ENCODE results near the gene GDPD5. TPM values are rescaled to one million over a fixed set of nuclear protein-coding genes. Genes with fewer than 3 reads are reported as not detected.

GDPD5 gene
- total RNA-seq, 1 donor from 2014 or later: 8.4 TPM

- no peak for ATAC-seq
These were observed 86.7 kb downstream of the GDPD5 start for GRCh38 chr11:75439026-75439425.

DNA sequence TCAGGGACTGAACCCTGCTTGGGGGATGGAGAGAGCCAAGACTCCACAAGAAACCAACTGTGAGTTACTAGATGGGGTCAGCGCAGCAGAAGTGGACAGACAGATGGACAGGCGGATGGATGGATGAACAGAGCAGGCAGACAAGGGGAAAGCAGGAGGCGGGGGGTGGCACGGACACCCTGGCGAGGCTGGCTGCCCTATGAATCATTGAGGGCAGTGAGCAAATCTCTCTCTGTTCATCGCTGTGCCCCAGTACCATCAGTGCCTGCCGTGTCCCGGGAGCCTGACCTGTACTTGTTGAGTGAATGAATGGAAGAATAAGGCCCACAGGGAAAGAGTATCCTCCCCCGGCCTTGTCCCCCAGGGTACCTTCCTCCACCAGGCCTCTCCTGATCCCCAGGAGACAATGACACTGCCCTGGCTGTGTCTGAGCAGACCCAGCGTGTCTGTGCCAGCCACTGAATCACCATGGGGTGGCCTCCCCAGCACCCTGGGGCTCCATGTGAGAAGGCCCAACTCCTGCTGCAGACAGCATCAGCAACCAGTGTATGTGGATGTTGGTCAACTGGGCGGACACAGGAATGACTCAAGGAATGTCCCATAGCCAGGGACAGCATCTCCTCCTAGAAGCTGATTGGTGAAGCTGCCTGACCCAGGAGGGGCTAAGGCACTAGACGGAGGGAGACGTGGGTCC is 87.6 kb downstream of the GDPD5 start:
- ATAC-seq: no peak
- no peak for DNase-seq
- intact Hi-C loops (cut with micrococcal nuclease): no loop called here

More at GRCh38 chr11:75439026-75439425, 86.7 kb downstream of the GDPD5 start:
- DNase-seq: no peak
- intact Hi-C loops (cut with micrococcal nuclease): no loop called here

DNA sequence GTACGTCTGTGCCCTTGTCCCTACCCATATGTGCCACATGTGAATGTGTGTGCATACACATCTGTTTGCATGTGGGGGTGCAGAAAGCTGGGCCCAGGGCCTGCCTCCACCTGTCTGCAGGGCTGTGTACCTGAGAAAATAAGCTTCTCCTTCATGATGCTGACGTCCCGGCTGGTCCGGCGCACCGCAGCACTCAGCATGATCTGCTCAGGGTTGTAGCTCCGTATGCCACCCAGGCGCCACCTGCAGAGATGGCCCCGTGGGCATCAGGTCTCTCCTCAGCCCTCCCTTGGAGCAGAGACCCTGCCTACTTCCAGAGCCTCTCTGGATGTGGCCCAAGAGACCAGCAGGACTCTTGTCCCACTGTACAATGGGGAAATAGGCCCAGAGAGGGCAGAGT is 88.9 kb downstream of the GDPD5 start:
- no peak for ATAC-seq
- intact Hi-C loops (cut with micrococcal nuclease): no loop called here
- no peak for DNase-seq

DNA sequence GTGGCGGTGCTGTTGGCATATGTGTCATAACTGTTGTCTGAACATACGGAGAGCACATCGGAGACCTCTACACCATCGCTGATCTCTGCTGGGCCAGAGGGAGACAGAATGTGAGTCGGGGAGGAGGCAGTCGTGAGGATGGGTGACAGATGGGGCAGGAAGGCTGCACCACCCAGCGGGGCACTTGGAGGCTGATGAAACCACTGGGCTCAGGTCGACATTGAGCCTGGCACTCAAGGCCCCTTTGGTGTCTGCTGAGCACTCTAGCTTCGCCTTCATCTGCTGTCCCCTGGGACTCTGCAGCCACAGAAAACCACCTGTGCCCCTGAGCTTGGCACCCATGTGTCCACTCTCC is 90.2 kb downstream of the GDPD5 start:
- ATAC-seq (no peak), DNase-seq (no peak)
- intact Hi-C loops (cut with micrococcal nuclease): no loop called here

- no peak for ATAC-seq
- no peak for DNase-seq
- intact Hi-C loops (cut with micrococcal nuclease): no loop called here
These were observed 90.7 kb downstream of the GDPD5 start for GRCh38 chr11:75434886-75435570.

DNA sequence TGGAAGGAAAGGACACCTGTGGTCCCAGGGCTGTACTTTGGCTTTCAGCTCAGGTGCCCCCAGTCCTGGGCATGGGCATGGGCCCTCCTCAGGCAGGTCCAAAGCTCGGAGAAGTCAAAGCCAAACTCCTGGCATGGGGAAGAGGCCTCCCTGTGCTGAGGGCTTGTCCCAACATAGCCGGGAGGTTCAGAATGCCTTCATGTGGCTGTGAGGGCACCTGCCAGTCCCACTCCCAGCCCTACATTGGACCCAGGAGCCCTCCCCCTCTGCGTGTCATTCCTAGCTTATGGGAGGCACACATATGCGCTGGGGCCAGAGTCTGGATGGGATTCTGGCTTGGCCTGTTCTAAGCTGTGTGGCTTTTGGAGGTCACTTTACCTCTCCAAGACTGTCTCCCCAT is 91.7 kb downstream of the GDPD5 start:
- DNase-seq (no peak), ATAC-seq (no peak)
- intact Hi-C loops (cut with micrococcal nuclease): no loop called here

GRCh38 chr11:75433443-75433842 is 92.3 kb downstream of the GDPD5 start:
- DNase-seq: no peak

GRCh38 chr11:75432911-75433321 is 92.8 kb downstream of the GDPD5 start, which contains the start of gene KLHL35:
Gene KLHL35, minus strand, starts transcription at chr11:75433203. Its CDS starts 2,574 bp downstream, at chr11:75430629.
- DNase-seq: no peak
- intact Hi-C loops (cut with micrococcal nuclease): no loop called here
- no peak for ATAC-seq

More at GRCh38 chr11:75433443-75433842, 92.3 kb downstream of the GDPD5 start:
- intact Hi-C loops (cut with micrococcal nuclease): no loop called here
- no peak for ATAC-seq

DNA sequence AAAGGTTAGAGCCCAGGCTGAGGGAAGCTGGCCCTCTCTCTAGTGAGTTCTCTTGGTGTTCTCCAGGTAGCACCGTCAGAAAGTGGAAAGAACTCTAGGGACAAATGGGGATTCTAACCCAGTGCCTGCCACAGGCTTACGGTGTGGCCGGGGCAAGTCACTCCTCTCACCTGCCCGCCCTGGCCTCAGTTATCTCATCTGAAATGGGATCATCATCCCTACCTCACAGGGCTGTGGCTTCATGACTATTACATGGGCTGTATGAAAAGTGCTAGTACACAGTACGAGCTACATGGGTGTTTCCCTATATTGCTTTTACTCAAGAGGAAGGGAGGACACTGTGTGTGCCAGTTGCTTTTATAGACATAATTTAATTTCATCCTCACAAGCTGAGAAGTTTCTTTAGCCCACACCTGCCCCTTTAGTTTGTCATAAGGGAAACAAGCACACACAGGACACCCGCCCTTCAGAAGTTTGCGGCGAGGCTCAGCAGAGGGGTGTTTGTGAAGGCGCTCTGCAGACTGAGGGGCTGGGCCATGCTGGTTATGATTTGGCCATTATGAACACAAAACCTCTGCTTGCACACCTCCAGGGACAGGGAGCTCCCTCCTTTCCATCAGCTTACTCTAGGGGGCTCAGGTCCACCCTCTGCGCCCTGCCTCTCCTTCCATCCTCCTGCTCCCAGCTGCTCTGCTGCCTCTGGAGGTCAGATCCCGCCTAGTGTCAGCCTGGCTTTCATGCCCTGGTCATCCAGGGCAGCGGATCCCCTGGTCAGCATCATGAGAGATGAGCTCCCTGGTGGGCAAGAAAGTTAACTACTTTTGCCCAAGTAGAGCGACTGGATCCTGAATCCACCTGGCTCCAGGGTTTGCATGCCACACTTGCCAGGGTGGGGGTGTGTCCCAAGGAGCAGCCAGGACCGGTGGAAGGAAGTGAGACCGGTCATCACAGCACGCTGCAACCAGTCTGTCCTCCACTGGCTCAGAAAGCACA is 93.9 kb downstream of the GDPD5 start:
- DNase-seq (no peak), ATAC-seq (no peak)
- intact Hi-C loops (cut with micrococcal nuclease): no loop called here

- intact Hi-C loops (cut with micrococcal nuclease): no loop called here
These were observed 94.8 kb downstream of the GDPD5 start for GRCh38 chr11:75430714-75431532.

DNA sequence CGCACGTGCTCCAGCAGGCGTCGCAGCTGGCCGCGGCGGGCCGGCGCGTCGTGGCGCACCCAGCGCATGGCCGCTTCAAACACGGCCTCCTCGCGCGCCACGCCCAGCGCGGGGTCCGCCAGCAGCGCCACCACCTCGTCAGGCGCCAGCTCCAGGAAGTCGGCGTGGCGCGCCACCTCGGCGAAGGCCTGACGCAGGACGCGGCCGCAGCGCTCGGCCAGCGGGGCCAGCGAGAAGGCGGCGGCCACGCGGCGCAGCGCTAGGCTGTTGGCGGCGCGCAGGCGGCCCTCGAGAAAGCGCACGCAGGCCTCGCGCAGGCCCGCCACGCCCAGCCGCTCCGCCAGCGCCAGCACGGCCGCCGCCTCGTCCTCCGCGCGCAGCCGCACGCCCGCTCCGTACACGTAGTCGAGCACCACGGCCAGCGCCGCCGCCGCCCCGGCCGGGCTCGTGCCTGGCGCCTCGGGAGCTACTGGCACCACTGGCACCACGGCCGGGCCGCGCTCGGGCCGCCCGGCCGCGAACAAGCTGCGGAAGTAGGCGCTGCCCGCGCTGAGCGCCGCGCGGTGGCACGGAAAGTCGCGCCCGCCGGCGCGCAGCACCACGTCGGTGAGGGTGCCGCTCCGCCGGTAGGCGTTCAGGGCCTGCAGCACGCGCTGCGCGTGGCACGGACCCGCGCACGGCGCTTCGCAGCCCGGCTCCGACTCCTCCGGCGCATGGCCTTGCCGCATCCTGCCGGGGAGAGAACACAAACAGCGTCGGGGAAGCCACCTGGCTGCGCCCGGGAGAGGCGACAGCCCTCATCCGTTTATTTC is 95.6 kb downstream of the GDPD5 start:
- ATAC-seq: peak; percentile 56
- DNase-seq: peak; percentile 84

More at GRCh38 chr11:75430714-75431532, 94.8 kb downstream of the GDPD5 start:
- no peak for DNase-seq
- no peak for ATAC-seq

DNA sequence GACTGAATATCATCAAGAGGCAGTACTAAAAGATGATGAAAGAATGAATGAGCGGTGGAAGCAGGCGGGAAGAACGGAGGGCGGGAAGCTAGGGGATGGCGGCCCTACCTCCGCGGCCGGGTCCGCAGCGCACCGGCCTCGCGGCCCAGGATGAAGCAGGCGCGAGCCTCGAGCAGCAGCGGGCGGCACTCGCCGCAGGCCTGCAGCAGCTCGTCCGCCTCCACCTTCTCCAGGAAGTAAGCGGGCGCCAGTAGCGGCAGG is 96.2 kb downstream of the GDPD5 start:
- ATAC-seq (no peak), DNase-seq (no peak)
- intact Hi-C loops (cut with micrococcal nuclease): no loop called here

More for the DNA sequence above, 95.6 kb downstream of the GDPD5 start:
- intact Hi-C loops (cut with micrococcal nuclease): no loop called here

DNA sequence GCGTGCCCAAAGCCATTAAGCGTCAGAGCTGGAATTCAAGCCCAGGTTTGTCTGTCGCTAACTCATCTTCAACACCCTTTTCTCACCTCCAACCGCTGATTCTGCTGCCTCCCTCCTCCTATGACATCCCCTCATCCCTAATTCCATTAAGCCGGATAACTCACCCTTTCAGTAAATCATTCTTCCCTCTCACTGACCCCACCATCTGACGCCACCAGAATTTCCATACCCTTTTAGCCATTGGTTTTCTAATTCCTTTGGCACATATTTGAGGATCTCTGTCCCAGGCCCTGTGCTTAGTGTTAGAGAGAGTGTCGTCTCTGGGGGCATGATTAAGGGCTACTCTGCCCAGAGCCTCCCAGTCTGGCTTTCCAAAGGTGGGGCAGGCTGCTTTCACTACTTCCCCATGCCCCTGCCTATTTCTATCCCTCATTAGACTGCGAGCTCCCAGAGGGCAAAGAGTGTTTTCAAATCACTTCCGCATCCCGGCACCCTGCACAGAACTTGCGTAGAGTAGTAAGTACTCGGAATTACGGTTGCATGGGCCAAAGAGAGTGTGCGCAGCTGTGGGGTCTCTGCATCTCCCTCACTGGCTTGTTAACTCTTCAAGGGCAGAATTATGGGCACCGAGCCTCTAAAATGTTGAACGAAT is 96.6 kb downstream of the GDPD5 start:
- ATAC-seq: no peak
- DNase-seq: no peak
- intact Hi-C loops (cut with micrococcal nuclease): no loop called here

DNA sequence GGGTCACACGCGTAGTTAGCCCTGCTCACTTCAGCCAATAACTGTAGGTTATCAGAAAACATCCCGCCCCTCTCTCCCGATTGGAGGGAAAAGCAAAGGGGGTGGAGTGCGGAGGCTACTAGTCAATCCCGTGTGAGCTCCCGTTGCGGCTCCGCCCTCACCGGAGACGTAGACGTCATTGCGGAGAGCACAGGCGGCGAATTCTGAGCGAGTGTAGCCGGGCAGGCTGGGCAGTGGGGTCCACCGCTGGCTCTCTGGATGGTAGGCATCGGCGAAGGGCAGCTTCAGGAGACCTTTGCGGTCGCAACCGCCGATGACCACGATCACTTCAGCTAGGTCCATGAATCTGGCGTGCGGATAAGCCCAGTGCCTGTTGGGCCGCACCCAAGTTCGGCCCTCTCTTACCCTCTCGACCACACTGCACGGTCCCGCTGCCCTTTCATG is 97.4 kb downstream of the GDPD5 start:
- ATAC-seq: peak; percentile 91
- intact Hi-C loops (cut with micrococcal nuclease): no loop called here
- DNase-seq: peak; percentile 96

GRCh38 chr11:75427181-75427580 is 98.6 kb downstream of the GDPD5 start:
- intact Hi-C loops (cut with micrococcal nuclease): no loop called here
- ATAC-seq: peak; percentile 3
- no peak for DNase-seq

- DNase-seq: no peak
- intact Hi-C loops (cut with micrococcal nuclease): no loop called here
- no peak for ATAC-seq
These were observed 99.0 kb downstream of the GDPD5 start for GRCh38 chr11:75426720-75427086.

GRCh38 chr11:75425422-75425821 is 100.3 kb downstream of the GDPD5 start:
- DNase-seq (no peak), ATAC-seq (no peak)
- intact Hi-C loops (cut with micrococcal nuclease): no loop called here

- no peak for DNase-seq
- ATAC-seq: peak; percentile 14
- intact Hi-C loops (cut with micrococcal nuclease): no loop called here
These were observed 101.3 kb downstream of the GDPD5 start for GRCh38 chr11:75424396-75424795.

All from left ventricle myocardium superior (tissue), 1 donor.